ENCODE results near the gene LZTR1. TPM values are rescaled to one million over a fixed set of nuclear protein-coding genes. Genes with fewer than 3 reads are reported as not detected.

Gene LZTR1
- total RNA-seq, 1 experiment from 2014 or later, result 54.3 TPM

DNA sequence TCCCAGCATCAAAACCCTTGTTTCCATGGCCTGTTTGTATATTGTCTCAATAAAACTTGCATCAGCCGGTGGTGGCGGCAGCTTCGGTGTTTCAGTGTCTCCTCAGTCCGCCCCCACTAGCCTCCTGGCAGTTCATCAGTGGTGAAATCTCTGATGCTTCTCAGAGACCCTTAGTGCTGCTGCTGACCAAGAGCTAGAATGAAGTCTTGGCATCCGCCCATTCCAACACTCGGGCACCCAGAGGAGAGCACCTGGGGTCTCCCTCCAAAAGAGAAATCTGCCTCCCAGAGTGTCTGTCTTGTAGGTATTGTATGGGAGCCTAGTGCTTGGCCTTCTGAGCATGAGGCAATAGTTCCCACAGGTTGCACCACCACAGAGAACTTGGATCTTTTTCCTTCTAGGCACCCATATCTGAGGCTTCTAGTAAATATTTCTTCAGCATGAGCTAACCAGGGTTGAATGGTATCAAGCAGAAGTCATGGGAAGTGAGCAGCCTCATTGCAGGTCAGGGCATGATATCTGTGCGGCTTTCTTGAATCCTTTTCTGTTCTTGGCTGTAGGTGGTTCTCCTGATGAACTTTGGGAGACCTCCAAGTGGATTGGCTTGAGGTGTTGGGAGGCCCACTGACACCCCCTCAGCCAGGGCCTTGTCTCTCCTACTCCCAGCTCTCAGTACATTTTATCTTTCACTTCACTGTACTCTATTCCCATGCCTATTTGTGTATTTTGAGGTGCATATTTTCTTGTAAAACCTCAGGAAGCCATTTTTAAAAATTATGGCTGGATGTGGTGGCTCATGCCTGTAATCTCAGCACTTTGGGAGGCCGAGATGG, 28.2 kb upstream of the LZTR1 start:
- no peaks in the 10 kb centered on the region for H3K27me3 ChIP-seq (replicated peaks; ENCODE audit: insufficient read depth, low read depth, low read length, poor library complexity)
- H3K4me3 ChIP-seq (ENCODE audit: low read depth, low read length, poor library complexity, severe bottlenecking), result no peak overlapping the region
- no TSS peak for BruUV-seq (replicated peaks)
- ChIA-PET CTCF (no interaction called here), POLR2A (ENCODE audit: low non-redundant PET) (interaction anchor here (0.6 kb wide), 1 partner anchor 90 kb away, joined by 4 read pairs; no protein-coding TSS in a partner anchor)
- peak overlapping the region; percentile 55 for H3K27ac ChIP-seq (ENCODE audit: low read depth, low read length, poor library complexity, severe bottlenecking)
- H3K9me3 ChIP-seq (ENCODE audit: low read depth, low read length, poor library complexity, severe bottlenecking), result no peaks in the 10 kb centered on the region
- DNase-seq (ENCODE audit: low spot score), result no peak
- intact Hi-C loops (cut with micrococcal nuclease; ENCODE audit: unreplicated experiment), result no loop called here
- H3K36me3 ChIP-seq (ENCODE audit: insufficient read depth, low read length, poor library complexity, severe bottlenecking), result peaks cover 41% of the 10 kb centered on the region
- TF ChIP-seq, protein P1, sequence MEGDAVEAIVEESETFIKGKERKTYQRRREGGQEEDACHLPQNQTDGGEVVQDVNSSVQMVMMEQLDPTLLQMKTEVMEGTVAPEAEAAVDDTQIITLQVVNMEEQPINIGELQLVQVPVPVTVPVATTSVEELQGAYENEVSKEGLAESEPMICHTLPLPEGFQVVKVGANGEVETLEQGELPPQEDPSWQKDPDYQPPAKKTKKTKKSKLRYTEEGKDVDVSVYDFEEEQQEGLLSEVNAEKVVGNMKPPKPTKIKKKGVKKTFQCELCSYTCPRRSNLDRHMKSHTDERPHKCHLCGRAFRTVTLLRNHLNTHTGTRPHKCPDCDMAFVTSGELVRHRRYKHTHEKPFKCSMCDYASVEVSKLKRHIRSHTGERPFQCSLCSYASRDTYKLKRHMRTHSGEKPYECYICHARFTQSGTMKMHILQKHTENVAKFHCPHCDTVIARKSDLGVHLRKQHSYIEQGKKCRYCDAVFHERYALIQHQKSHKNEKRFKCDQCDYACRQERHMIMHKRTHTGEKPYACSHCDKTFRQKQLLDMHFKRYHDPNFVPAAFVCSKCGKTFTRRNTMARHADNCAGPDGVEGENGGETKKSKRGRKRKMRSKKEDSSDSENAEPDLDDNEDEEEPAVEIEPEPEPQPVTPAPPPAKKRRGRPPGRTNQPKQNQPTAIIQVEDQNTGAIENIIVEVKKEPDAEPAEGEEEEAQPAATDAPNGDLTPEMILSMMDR (conservative IDR thresholded peaks at IDR 0.05; ENCODE audit: low read depth, low read length), result no peak
- no peak for TF ChIP-seq EZH2 (IDR thresholded peaks at IDR 0.05; ENCODE audit: borderline replicate concordance, low read depth, low read length, poor library complexity, severe bottlenecking)
- no peaks in the 10 kb centered on the region for H3K4me1 ChIP-seq (ENCODE audit: insufficient read depth, low read length, poor library complexity, severe bottlenecking)

DNA sequence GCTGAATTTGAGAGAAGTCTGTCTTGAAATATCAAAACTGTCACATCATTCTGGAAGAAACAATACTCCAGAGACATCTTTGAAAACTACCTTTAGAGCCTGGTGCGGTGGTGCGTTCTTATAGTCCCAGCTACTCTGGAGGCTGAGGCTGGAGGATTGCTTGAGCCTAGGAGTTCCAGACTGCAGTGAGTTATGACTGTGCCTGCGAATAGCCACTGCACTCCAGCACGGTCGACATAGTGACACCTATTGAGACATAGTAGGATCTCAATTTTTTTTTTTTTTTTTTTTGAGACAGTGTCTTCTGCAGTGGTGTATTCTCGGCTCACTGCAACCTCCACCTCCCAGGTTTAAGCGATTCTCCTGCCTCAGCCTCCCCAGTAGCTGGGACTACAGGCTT, 26.5 kb upstream of the LZTR1 start:
- TF ChIP-seq, protein P1 (conservative IDR thresholded peaks at IDR 0.05; ENCODE audit: low read depth, low read length), result no peak
- no peak for TF ChIP-seq EZH2 (IDR thresholded peaks at IDR 0.05; ENCODE audit: borderline replicate concordance, low read depth, low read length, poor library complexity, severe bottlenecking)
- Histone ChIP-seq H3K4me1 (ENCODE audit: insufficient read depth, low read length, poor library complexity, severe bottlenecking) (no peaks in the 10 kb centered on the region), H3K9me3 (ENCODE audit: low read depth, low read length, poor library complexity, severe bottlenecking) (no peaks in the 10 kb centered on the region), H3K4me3 (ENCODE audit: low read depth, low read length, poor library complexity, severe bottlenecking) (no peak overlapping the region), H3K27ac (ENCODE audit: low read depth, low read length, poor library complexity, severe bottlenecking) (no peak overlapping the region), H3K27me3 (replicated peaks; ENCODE audit: insufficient read depth, low read depth, low read length, poor library complexity) (no peaks in the 10 kb centered on the region), H3K36me3 (ENCODE audit: insufficient read depth, low read length, poor library complexity, severe bottlenecking) (peaks cover 27% of the 10 kb centered on the region)
- intact Hi-C loops (cut with micrococcal nuclease; ENCODE audit: unreplicated experiment), result no loop called here
- BruUV-seq (replicated peaks), result no TSS peak
- ChIA-PET CTCF (interaction anchor here (1.0 kb wide), 1 partner anchor 11 kb away, joined by 3 read pairs; the partner anchor contains the start of gene AIFM3), POLR2A (ENCODE audit: low non-redundant PET) (no interaction called here)
- no peak for DNase-seq (ENCODE audit: low spot score)

DNA sequence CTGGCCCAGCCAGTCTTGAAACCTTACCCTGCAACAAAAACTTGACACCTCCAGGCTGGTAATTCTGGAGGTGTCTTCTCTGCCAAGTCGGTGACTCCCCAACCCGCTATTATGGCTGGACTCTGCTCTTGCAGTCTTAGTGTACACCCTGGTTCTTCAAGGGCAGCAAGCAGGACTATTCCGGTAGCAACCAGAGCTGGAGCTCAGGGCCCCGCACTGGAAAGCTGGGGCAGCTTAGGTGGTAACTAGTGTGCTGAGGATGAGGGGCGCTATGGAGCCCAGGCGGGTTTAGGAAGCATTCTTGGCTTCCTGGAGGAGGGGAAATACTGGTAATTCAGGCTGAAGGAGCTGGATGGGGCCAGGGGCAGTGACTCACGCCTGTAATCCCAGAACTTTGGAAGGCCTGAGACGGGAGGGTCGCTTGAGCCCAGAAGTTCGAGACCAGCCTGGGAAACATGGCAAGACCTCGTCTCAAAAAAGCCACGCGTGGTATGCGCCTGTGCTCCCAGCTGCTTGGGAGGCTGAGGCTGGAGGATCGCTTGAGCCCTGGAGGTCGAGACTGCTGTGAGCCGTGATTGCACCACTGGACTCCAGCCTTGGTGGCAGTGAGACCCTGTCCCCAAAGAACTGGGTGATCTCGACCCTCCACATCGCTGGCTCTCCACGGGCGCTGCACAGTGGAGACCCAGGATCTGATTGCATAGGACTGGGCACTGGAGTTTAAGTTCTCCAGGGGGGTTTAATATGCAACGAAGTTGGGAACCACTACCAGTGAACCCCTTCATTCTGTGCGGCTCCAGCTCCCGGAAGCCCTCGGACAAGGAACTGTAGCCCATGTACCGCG, 25.6 kb upstream of the LZTR1 start:
- H3K4me1 ChIP-seq (ENCODE audit: insufficient read depth, low read length, poor library complexity, severe bottlenecking), result no peaks in the 10 kb centered on the region
- peaks cover 18% of the 10 kb centered on the region for H3K36me3 ChIP-seq (ENCODE audit: insufficient read depth, low read length, poor library complexity, severe bottlenecking)
- intact Hi-C loops (cut with micrococcal nuclease; ENCODE audit: unreplicated experiment), result no loop called here
- ChIA-PET CTCF (interaction anchor here (1.0 kb wide), 1 partner anchor 10 kb away, joined by 3 read pairs; the partner anchor contains the start of gene AIFM3), POLR2A (ENCODE audit: low non-redundant PET) (no interaction called here)
- TF ChIP-seq, protein P1 (conservative IDR thresholded peaks at IDR 0.05; ENCODE audit: low read depth, low read length), result no peak
- TF ChIP-seq EZH2 (IDR thresholded peaks at IDR 0.05; ENCODE audit: borderline replicate concordance, low read depth, low read length, poor library complexity, severe bottlenecking), result no peak
- H3K9me3 ChIP-seq (ENCODE audit: low read depth, low read length, poor library complexity, severe bottlenecking), result no peaks in the 10 kb centered on the region
- no peak overlapping the region for H3K27ac ChIP-seq (ENCODE audit: low read depth, low read length, poor library complexity, severe bottlenecking)
- no peak for DNase-seq (ENCODE audit: low spot score)
- H3K27me3 ChIP-seq (replicated peaks; ENCODE audit: insufficient read depth, low read depth, low read length, poor library complexity), result no peaks in the 10 kb centered on the region
- no TSS peak for BruUV-seq (replicated peaks)
- peak overlapping the region; percentile 27 for H3K4me3 ChIP-seq (ENCODE audit: low read depth, low read length, poor library complexity, severe bottlenecking)

Measured in A673 (cell line).